Epithelial cell of esophagus (primary cell): Measurements from ENCODE around the gene TENM3.

ENCODE experiments used
- DNase-seq: peaks from one replicate; pipeline ENCODE4 v3.0.0; 2010; ENCODE audit warnings: low read depth
- H3K4me3 ChIP-seq: 2 replicates; pipeline ENCODE4 v1.5.1; 2011; ENCODE audit warnings: mild to moderate bottlenecking, low read length, control low read depth
- CTCF ChIP-seq: IDR thresholded peaks from 2 replicates; pipeline ENCODE4 v1.5.1; 2011; ENCODE audit warnings: low read depth, mild to moderate bottlenecking, low read length, control low read depth, inconsistent platforms; ENCODE audit not compliant: insufficient read depth; ENCODE audit errors: missing control alignments

The TENM3 gene

GRCh38 chr4:182537031-182537795 lies 294.0 kb downstream of the TENM3 start:
- H3K4me3 ChIP-seq = no peak overlapping the region
- no peak for TF ChIP-seq CTCF
- DNase-seq = no peak

- H3K4me3 ChIP-seq = no peak overlapping the region
- TF ChIP-seq CTCF = no peak
- DNase-seq = no peak
Measured at GRCh38 chr4:182538031-182538430, 294.8 kb downstream of the TENM3 start.

- DNase-seq = no peak
- no peak overlapping the region for H3K4me3 ChIP-seq
- TF ChIP-seq CTCF = no peak
Measured at GRCh38 chr4:182540496-182540895, 297.3 kb downstream of the TENM3 start.

GRCh38 chr4:182547435-182547834 lies 304.2 kb downstream of the TENM3 start:
- no peak for TF ChIP-seq CTCF
- no peak for DNase-seq
- H3K4me3 ChIP-seq = no peak overlapping the region

- no peak for TF ChIP-seq CTCF
- DNase-seq = no peak
- H3K4me3 ChIP-seq = no peak overlapping the region
Measured at GRCh38 chr4:182548156-182548555, 305.0 kb downstream of the TENM3 start.

GRCh38 chr4:182549356-182549755 lies 306.2 kb downstream of the TENM3 start:
- no peak for TF ChIP-seq CTCF
- DNase-seq = no peak
- no peak overlapping the region for H3K4me3 ChIP-seq

GRCh38 chr4:182552948-182553347 lies 309.7 kb downstream of the TENM3 start:
- no peak for DNase-seq
- no peak for TF ChIP-seq CTCF
- no peak overlapping the region for H3K4me3 ChIP-seq
